Measurements from ENCODE around the gene ACVR2A.

GRCh38 chr2:147939313-147939712 is 94.5 kb downstream of the ACVR2A start:
- no peak for TF ChIP-seq CTCF (IDR thresholded peaks at IDR 0.05; ENCODE audit: insufficient read depth, low read depth, low read length)
- no peak for TF ChIP-seq EZH2 (IDR thresholded peaks at IDR 0.05; ENCODE audit: insufficient read depth, low read length)

Measured in astrocyte (in vitro differentiated cells and primary cell).